ENCODE data around the gene KRT80. TPM values are rescaled to one million over a fixed set of nuclear protein-coding genes. Genes with fewer than 3 reads are reported as not detected.

KRT80 gene
- total RNA-seq, 1 experiment from 2014 or later: 8.8 TPM

- TF ChIP-seq POLR2AphosphoS5 (IDR thresholded peaks at IDR 0.05; ENCODE audit: low read depth, low read length): peak; percentile 35; the same call in 1 of the 2 replicates
- TF ChIP-seq, protein P1, sequence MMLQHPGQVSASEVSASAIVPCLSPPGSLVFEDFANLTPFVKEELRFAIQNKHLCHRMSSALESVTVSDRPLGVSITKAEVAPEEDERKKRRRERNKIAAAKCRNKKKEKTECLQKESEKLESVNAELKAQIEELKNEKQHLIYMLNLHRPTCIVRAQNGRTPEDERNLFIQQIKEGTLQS (IDR thresholded peaks at IDR 0.05): no peak
These were observed 41.1 kb upstream of the KRT80 start, which contains the start of gene KRT7 (continued) for GRCh38 chr12:52232674-52233461.

DNA sequence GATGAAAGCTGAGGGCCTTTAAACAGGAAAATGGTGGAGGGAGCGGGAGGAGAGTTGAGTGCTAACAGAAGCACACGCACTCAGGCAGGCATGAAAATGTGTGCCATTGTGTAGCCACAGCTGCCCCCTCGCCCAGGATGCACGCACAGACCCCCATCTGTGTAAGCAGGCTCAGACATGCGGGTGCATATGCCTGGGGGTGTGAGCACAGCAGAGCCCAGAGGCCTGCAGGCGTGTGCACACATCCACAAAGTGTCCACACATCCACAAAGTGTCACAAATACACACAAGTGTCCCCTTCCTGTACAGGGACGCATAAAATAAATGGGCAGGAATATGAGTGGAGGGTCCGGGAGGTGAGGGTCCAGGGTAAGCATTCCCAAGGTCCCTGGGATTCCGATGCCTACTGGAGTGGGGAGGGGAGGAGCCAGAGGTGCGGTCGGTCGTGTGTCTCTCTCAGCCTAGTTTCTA is 40.4 kb upstream of the KRT80 start:
- peaks cover 30 to 96% of the 10 kb centered on the region in 2 experiments for H3K4me1 ChIP-seq (ENCODE audit: control insufficient read depth in 1 of 2, insufficient read depth in 2 of 2, low read length in 2 of 2)
- H3K27ac ChIP-seq (ENCODE audit: low read depth, low read length): no peak overlapping the region
- BruUV-seq (replicated peaks): no TSS peak
- H2AFZ ChIP-seq (ENCODE audit: low read depth, low read length, poor library complexity, severe bottlenecking): no peak overlapping the region
- no peaks in the 10 kb centered on the region for H3K9me3 ChIP-seq (ENCODE audit: control insufficient read depth in 1 of 2, insufficient read depth in 1 of 2, low read depth in 1 of 2, low read length in 2 of 2)
- H4K20me1 ChIP-seq (ENCODE audit: insufficient read depth): no peaks in the 10 kb centered on the region
- H3K9ac ChIP-seq (ENCODE audit: low read length): peak overlapping the region; percentile 57
- RAD21 ChIA-PET (ENCODE audit: low non-redundant PET in 1 of 2, low total read pairs in 2 of 2, uncharacterized antibody in 2 of 2, unreplicated experiment in 2 of 2): no interaction called here
- peak overlapping the region; percentile 71 for H3K4me2 ChIP-seq (ENCODE audit: low read length)
- intact Hi-C loops (cut with micrococcal nuclease): no loop called here
- ATAC-seq: no peak
- H3K27me3 ChIP-seq (ENCODE audit: insufficient read depth, low read length): no peaks in the 10 kb centered on the region
- peak overlapping the region; percentile 22 to 39; a peak in 2 of 4 replicates for H3K4me3 ChIP-seq (replicated peaks in 1 of 2; ENCODE audit: low read depth in 1 of 2, low read length in 2 of 2)
- H3K36me3 ChIP-seq (ENCODE audit: control insufficient read depth in 1 of 2, insufficient read depth in 2 of 2, low read length in 2 of 2): no peaks in the 10 kb centered on the region
- DNase-seq (ENCODE audit: low read depth, low spot score): no peak
- no peaks in the 10 kb centered on the region for H3K9me2 ChIP-seq (ENCODE audit: insufficient read depth)
- TF ChIP-seq ELF1 (IDR thresholded peaks at IDR 0.05; ENCODE audit: borderline replicate concordance, low read depth) (no peak), CEBPB (IDR thresholded peaks at IDR 0.05; ENCODE audit: low read depth) (no peak), ZFX (IDR thresholded peaks at IDR 0.05) (no peak), YY1 (IDR thresholded peaks at IDR 0.05; ENCODE audit: extremely low read depth, insufficient replicate concordance, low read depth, low read length) (no peak), POLR2AphosphoS5 (IDR thresholded peaks at IDR 0.05; ENCODE audit: low read depth, low read length) (no peak), SP1 (IDR thresholded peaks at IDR 0.05; ENCODE audit: low read depth) (no peak)
- no peaks in the 10 kb centered on the region for H3K79me2 ChIP-seq (ENCODE audit: insufficient read depth, low read length)
- POLR2A ChIA-PET: no interaction called here
- CTCF ChIA-PET: no interaction called here
